Keratinocyte (primary cell): Measurements from ENCODE around the gene MAML2. TPM values are rescaled to one million over a fixed set of nuclear protein-coding genes. Genes with fewer than 3 reads are reported as not detected.

Source experiments
- DNase-seq: peaks from one replicate; pipeline ENCODE4 v3.0.0-alpha.2; 2011; ENCODE audit warnings: low read depth, missing footprints, low spot score
- FAIRE-seq: peaks from 2 replicates; lab custom pipeline; 2011; peaks lifted over from hg19 to GRCh38; lab: Jason Lieb, UNC
- H2AFZ ChIP-seq: 2 replicates; pipeline ENCODE4 v1.6.0; 2012; ENCODE audit warnings: low read length, control low read depth, inconsistent platforms; ENCODE audit not compliant: control insufficient read depth
- H3K27ac ChIP-seq: 2 replicates; pipeline ENCODE4 v1.5.1; 2011; ENCODE audit warnings: low read length; ENCODE audit not compliant: control insufficient read depth, insufficient read depth
- H3K27me3 ChIP-seq: 3 replicates; pipeline ENCODE4 v1.6.0; 2011; ENCODE audit warnings: low read length; ENCODE audit not compliant: control insufficient read depth, insufficient read depth; ENCODE audit errors: extremely low read depth
- H3K36me3 ChIP-seq, 2 experiments: 2 replicates in 1 of 2; 3 replicates in 1 of 2; pipeline ENCODE4 v1.5.1; 2011; ENCODE audit warnings: low read length in 2 of 2, mild to moderate bottlenecking in 1 of 2; ENCODE audit not compliant: control insufficient read depth in 2 of 2, insufficient read depth in 2 of 2; ENCODE audit errors: extremely low read depth in 1 of 2
- H3K4me1 ChIP-seq: 3 replicates; pipeline ENCODE4 v1.5.1; 2011; ENCODE audit warnings: low read length; ENCODE audit not compliant: control insufficient read depth, insufficient read depth; ENCODE audit errors: extremely low read depth
- H3K4me2 ChIP-seq: 3 replicates; pipeline ENCODE4 v1.6.0; 2011; ENCODE audit warnings: low read depth, low read length; ENCODE audit not compliant: control insufficient read depth, insufficient read depth; ENCODE audit errors: extremely low read depth
- H3K4me3 ChIP-seq, 3 experiments: fragments of 200-600 bp in 1 of 3; sonication (generic) in 1 of 3; 2 replicates in 2 of 3; 3 replicates in 1 of 3; pipeline ENCODE4 v1.5.1; 2011 to 2016; ENCODE audit warnings: low read length in 3 of 3, mild to moderate bottlenecking in 3 of 3, control low read depth in 2 of 3, inconsistent platforms in 1 of 3, low read depth in 1 of 3, mixed read lengths in 1 of 3, mixed run types in 1 of 3, moderate library complexity in 1 of 3; ENCODE audit not compliant: control insufficient read depth in 2 of 3, insufficient read depth in 2 of 3; ENCODE audit errors: extremely low read depth in 1 of 3
- H3K79me2 ChIP-seq: 2 replicates; pipeline ENCODE4 v1.6.0; 2012; ENCODE audit warnings: low read length; ENCODE audit not compliant: control insufficient read depth, insufficient read depth
- H3K9ac ChIP-seq: 3 replicates; pipeline ENCODE4 v1.6.0; 2011; ENCODE audit warnings: low read length; ENCODE audit not compliant: control insufficient read depth, insufficient read depth; ENCODE audit errors: extremely low read depth
- H3K9me1 ChIP-seq: 3 replicates; pipeline ENCODE4 v1.6.0; 2011; ENCODE audit warnings: low read length; ENCODE audit not compliant: control insufficient read depth, insufficient read depth; ENCODE audit errors: extremely low read depth
- H3K9me3 ChIP-seq: 2 replicates; pipeline ENCODE4 v1.5.1; 2012; ENCODE audit warnings: low read depth, low read length; ENCODE audit not compliant: control insufficient read depth
- H4K20me1 ChIP-seq: 3 replicates; pipeline ENCODE4 v1.6.0; 2011; ENCODE audit warnings: low read length; ENCODE audit not compliant: control insufficient read depth, insufficient read depth; ENCODE audit errors: extremely low read depth
- EZH2 ChIP-seq: IDR thresholded peaks from one replicate; pipeline ENCODE4 v1.6.1; 2012; ENCODE audit warnings: inconsistent platforms, mild to moderate bottlenecking, low read length, moderate library complexity
- dilution Hi-C: fragments of 300-500 bp; cut with MboI; formaldehyde crosslinking; loops from one replicate; pipeline ENCODE4 v1.7.0; 2020; ENCODE audit warnings: low sequenced_read_pairs; ENCODE audit not compliant: extremely low pct_ligation_motif_present
- polyA plus RNA-seq, 5 experiments: library from polyadenylated mRNA; depleted of rRNA in 3 of 5; stranded (reverse) in 3 of 5; stranded (forward) in 1 of 5; unstranded in 1 of 5; fragments of >200 nt; gene quantifications; 1 replicate in 1 of 5; 2 replicates in 3 of 5; 3 replicates in 1 of 5; pipeline versions ENCODE4 v1.2.1 to v1.2.3, GENCODE V29; 2011 to 2012; ENCODE audit warnings: missing spikeins in 2 of 5, low read depth in 1 of 5, low replicate concordance in 1 of 5
- TF ChIP-seq, protein P1 (sequence below), 3 experiments: IDR thresholded peaks in 1 of 3; conservative IDR thresholded peaks in 1 of 3; optimal IDR thresholded peaks in 1 of 3; 2 replicates in 2 of 3; 3 replicates in 1 of 3; pipeline versions ENCODE3 to v1.5.1; 2011; ENCODE audit warnings: low read length in 3 of 3, mild to moderate bottlenecking in 3 of 3, moderate library complexity in 2 of 3, control low read depth in 1 of 3, inconsistent platforms in 1 of 3; ENCODE audit not compliant: insufficient read depth in 2 of 3; ENCODE audit errors: extremely low read depth in 1 of 3

Gene MAML2
- polyA plus RNA-seq, 1 donor (not counting 4 experiments of a cell fraction or from before 2014, with no cell fraction given), result 4.2 TPM

DNA sequence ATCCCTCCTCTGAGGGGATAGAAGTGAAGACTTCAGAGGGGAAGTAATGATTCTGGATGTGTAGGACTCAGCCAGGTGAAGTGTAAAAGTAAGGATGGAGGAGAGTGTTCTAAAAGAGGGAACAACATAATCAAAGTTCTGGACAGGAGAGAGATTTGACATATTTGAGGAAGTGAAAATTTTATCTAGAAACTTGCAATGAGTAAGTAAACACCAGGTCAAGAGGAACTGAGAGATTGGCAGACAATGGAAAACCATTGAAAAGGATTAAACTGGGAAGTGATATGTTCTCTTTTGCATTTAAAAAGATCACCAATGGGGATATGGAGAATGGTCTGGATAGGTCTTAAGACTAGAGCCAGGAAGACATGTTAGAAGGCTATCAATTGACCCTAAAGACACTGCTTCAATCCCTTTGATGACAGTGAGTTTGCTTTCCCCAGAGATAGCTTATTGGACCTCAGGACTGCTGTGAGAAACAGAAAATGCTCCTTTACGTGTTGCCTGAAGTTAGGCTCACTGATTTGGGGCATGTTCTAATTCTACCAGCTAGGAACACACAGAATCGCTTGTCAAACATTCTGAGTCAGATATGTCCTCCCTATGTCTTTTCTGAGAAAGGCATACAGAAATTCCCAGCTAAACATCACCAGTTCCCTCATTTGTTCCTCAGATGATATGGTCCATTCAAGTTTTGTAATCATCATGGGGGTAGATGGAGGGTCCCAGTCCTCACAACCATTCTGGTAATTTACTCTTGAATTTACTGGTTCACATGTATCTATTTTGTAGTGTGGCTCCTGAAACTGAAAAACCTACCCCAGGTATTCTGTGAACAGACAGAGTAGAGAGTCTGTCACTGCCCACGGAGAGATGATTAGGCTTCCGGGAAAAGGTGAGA lies 144.9 kb downstream of the MAML2 start:
- no peak overlapping the region for H2AFZ ChIP-seq
- peak overlapping the region; percentile 2 for H3K27ac ChIP-seq
- DNase-seq (no peak), FAIRE-seq (no peak)
- H4K20me1 ChIP-seq, result no peaks in the 10 kb centered on the region
- H3K9ac ChIP-seq, result no peak overlapping the region
- H3K9me3 ChIP-seq, result no peaks in the 10 kb centered on the region
- H3K4me2 ChIP-seq, result no peak overlapping the region
- dilution Hi-C loops, result no loop called here
- H3K4me1 ChIP-seq, result peaks cover 13% of the 10 kb centered on the region
- no peaks in the 10 kb centered on the region for H3K79me2 ChIP-seq
- TF ChIP-seq EZH2, result no peak
- TF ChIP-seq, protein P1, sequence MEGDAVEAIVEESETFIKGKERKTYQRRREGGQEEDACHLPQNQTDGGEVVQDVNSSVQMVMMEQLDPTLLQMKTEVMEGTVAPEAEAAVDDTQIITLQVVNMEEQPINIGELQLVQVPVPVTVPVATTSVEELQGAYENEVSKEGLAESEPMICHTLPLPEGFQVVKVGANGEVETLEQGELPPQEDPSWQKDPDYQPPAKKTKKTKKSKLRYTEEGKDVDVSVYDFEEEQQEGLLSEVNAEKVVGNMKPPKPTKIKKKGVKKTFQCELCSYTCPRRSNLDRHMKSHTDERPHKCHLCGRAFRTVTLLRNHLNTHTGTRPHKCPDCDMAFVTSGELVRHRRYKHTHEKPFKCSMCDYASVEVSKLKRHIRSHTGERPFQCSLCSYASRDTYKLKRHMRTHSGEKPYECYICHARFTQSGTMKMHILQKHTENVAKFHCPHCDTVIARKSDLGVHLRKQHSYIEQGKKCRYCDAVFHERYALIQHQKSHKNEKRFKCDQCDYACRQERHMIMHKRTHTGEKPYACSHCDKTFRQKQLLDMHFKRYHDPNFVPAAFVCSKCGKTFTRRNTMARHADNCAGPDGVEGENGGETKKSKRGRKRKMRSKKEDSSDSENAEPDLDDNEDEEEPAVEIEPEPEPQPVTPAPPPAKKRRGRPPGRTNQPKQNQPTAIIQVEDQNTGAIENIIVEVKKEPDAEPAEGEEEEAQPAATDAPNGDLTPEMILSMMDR (optimal IDR thresholded peaks at IDR 0.05 in 1 of 3, IDR thresholded peaks at IDR 0.05 in 1 of 3, conservative IDR thresholded peaks at IDR 0.05 in 1 of 3; ENCODE audit: extremely low read depth in 1 of 3, insufficient read depth in 2 of 3, low read length in 3 of 3), result no peak
- H3K4me3 ChIP-seq, result no peak overlapping the region
- no peaks in the 10 kb centered on the region for H3K9me1 ChIP-seq
- no peaks in the 10 kb centered on the region for H3K36me3 ChIP-seq
- H3K27me3 ChIP-seq, result no peaks in the 10 kb centered on the region

DNA sequence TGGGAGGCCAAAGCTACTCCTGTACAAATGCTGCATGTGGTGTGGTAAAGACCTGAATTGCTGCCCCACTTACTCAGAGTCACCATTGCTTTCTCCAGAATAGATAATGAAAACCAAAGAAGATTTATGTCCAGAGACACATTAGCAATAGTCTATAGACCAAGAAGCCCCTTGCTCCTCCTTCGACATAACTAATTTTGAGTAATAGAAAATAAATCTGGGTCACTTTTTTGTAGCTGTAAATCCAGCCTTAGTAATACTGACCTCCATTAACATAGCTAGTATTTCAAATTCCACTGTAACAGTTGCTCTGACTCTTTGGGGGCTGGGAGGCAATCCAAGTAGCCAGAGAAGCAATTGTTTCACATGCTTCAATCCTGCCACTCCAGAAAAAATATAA lies 145.9 kb downstream of the MAML2 start:
- H3K27ac ChIP-seq, result no peak overlapping the region
- H3K4me3 ChIP-seq, result no peak overlapping the region
- H4K20me1 ChIP-seq, result no peaks in the 10 kb centered on the region
- H3K9ac ChIP-seq, result no peak overlapping the region
- no peak overlapping the region for H2AFZ ChIP-seq
- no peaks in the 10 kb centered on the region for H3K27me3 ChIP-seq
- peaks cover 13% of the 10 kb centered on the region for H3K4me1 ChIP-seq
- dilution Hi-C loops, result no loop called here
- no peaks in the 10 kb centered on the region for H3K79me2 ChIP-seq
- no peaks in the 10 kb centered on the region for H3K9me3 ChIP-seq
- DNase-seq (no peak), FAIRE-seq (no peak)
- no peaks in the 10 kb centered on the region for H3K36me3 ChIP-seq
- no peak overlapping the region for H3K4me2 ChIP-seq
- TF ChIP-seq EZH2, result no peak
- TF ChIP-seq, protein P1 (optimal IDR thresholded peaks at IDR 0.05 in 1 of 3, IDR thresholded peaks at IDR 0.05 in 1 of 3, conservative IDR thresholded peaks at IDR 0.05 in 1 of 3; ENCODE audit: extremely low read depth in 1 of 3, insufficient read depth in 2 of 3, low read length in 3 of 3), result no peak
- H3K9me1 ChIP-seq, result no peaks in the 10 kb centered on the region
